ENCODE data around the gene MAP3K15. TPM values are rescaled to one million over a fixed set of nuclear protein-coding genes. Genes with fewer than 3 reads are reported as not detected.

The MAP3K15 gene
- total and polyA plus RNA-seq, 8 donors: 0.12 to 0.76 (median 0.33) TPM; not detected in 4

- no peak for DNase-seq
- intact Hi-C loops (cut with DNase I; ENCODE audit: low total_unique reads): no loop called here
- Histone ChIP-seq H3K9me3 (no peaks in the 10 kb centered on the region), H3K27me3 (peaks cover 0 to 9% (median 3%) of the 10 kb centered on the region in 3 donors), H3K27ac (no peak overlapping the region), H3K36me3 (peaks cover 0 to 9% (median 6%) of the 10 kb centered on the region in 4 donors), H3K4me1 (peaks cover 0 to 11% (median 6%) of the 10 kb centered on the region in 4 donors), H3K4me3 (no peak overlapping the region)
- 84 to 99% (median 91%) methylated on average over 4 to 6 of the region's 6 CpGs for WGBS, 5 donors
- TF ChIP-seq POLR2A (IDR thresholded peaks at IDR 0.05) (no peak), EP300 (IDR thresholded peaks at IDR 0.05) (no peak), POLR2AphosphoS5 (IDR thresholded peaks at IDR 0.05) (no peak), CTCF (IDR thresholded peaks at IDR 0.05) (no peak)
These were observed 146.7 kb downstream of the MAP3K15 start for GRCh38 chrX:19368576-19368975.

- intact Hi-C loops (cut with DNase I; ENCODE audit: low total_unique reads): no loop called here
- no peaks in the 10 kb centered on the region for H3K9me3 ChIP-seq
- no peaks in the 10 kb centered on the region for H3K27me3 ChIP-seq
- DNase-seq: no peak
- H3K4me3 ChIP-seq: no peak overlapping the region
- TF ChIP-seq CTCF (IDR thresholded peaks at IDR 0.05) (no peak), POLR2AphosphoS5 (IDR thresholded peaks at IDR 0.05) (no peak), EP300 (IDR thresholded peaks at IDR 0.05) (no peak), POLR2A (IDR thresholded peaks at IDR 0.05) (no peak)
- no peak overlapping the region for H3K27ac ChIP-seq
- H3K4me1 ChIP-seq: no peaks in the 10 kb centered on the region
- WGBS, 5 donors: 55 to 61% (median 58%) methylated on average over 4 of the region's 4 CpGs
- H3K36me3 ChIP-seq: peaks cover 23 to 75% (median 71%) of the 10 kb centered on the region in 4 donors
These were observed 153.6 kb downstream of the MAP3K15 start for GRCh38 chrX:19361701-19362100.

- intact Hi-C loops (cut with DNase I; ENCODE audit: low total_unique reads): no loop called here
- Histone ChIP-seq H3K9me3 (no peaks in the 10 kb centered on the region), H3K27me3 (no peaks in the 10 kb centered on the region), H3K36me3 (peaks cover 23 to 83% (median 79%) of the 10 kb centered on the region in 4 donors), H3K27ac (no peak overlapping the region), H3K4me1 (no peaks in the 10 kb centered on the region), H3K4me3 (no peak overlapping the region)
- TF ChIP-seq POLR2AphosphoS5 (IDR thresholded peaks at IDR 0.05) (no peak), EP300 (IDR thresholded peaks at IDR 0.05) (no peak), POLR2A (IDR thresholded peaks at IDR 0.05) (no peak), CTCF (IDR thresholded peaks at IDR 0.05) (no peak)
- peak in 1 of 2 donors; percentile 14 for DNase-seq
- 67 to 88% (median 80%) methylated on average over 6 of the region's 6 CpGs for WGBS, 5 donors
These were observed 154.4 kb downstream of the MAP3K15 start for GRCh38 chrX:19360903-19361302.

GRCh38 chrX:19358521-19358920, 156.8 kb downstream of the MAP3K15 start:
- WGBS, 5 donors: 73 to 86% (median 82%) methylated on average over 7 of the region's 7 CpGs
- no peak for TF ChIP-seq EP300 (IDR thresholded peaks at IDR 0.05)
- TF ChIP-seq POLR2AphosphoS5 (IDR thresholded peaks at IDR 0.05): no peak
- no peak for TF ChIP-seq CTCF (IDR thresholded peaks at IDR 0.05)
- TF ChIP-seq POLR2A (IDR thresholded peaks at IDR 0.05): no peak
- Histone ChIP-seq H3K4me1 (no peaks in the 10 kb centered on the region), H3K27me3 (no peaks in the 10 kb centered on the region), H3K27ac (no peak overlapping the region), H3K9me3 (no peaks in the 10 kb centered on the region), H3K4me3 (no peak overlapping the region), H3K36me3 (peaks cover 28 to 99% (median 95%) of the 10 kb centered on the region in 4 donors)
- no peak for DNase-seq
- intact Hi-C loops (cut with DNase I; ENCODE audit: low total_unique reads): no loop called here
